PC-3 (cell line): ENCODE measurements around the gene TRDN. TPM values are rescaled to one million over a fixed set of nuclear protein-coding genes. Genes with fewer than 3 reads are reported as not detected.

Experiments used
- ATAC-seq: fragments of 200-7000 bp; cut with Tn5 transposase; 2 replicates; pipeline ENCODE4 v1.9.1; 2020; ENCODE audit warnings: mild to moderate bottlenecking, moderate library complexity
- BruUV-seq: library from RNA; stranded (reverse); fragments of 400-500 nt; replicated peaks from 2 replicates; lab custom pipeline; 2021; lab: Mats Ljungman, UMichigan
- CTCF ChIA-PET: fragments of 300-600 bp; sonication (Branson Sonifier 250); formaldehyde crosslinking; loops from one replicate; lab custom pipeline; 2022; ENCODE audit warnings: antibody characterized with exemption; lab: Charles Lee
- POLR2A ChIA-PET: fragments of 300-600 bp; sonication (Branson Sonifier 250); formaldehyde crosslinking; loops from one replicate; lab custom pipeline; 2022; ENCODE audit warnings: antibody characterized with exemption; ENCODE audit not compliant: unreplicated experiment; lab: Charles Lee
- DNase-seq: peaks from one replicate; pipeline ENCODE4 v3.0.0-alpha.2; 2015
- H2AFZ ChIP-seq: fragments of 300-600 bp; sonication (generic); 2 replicates; pipeline ENCODE4 v1.6.0; 2016; ENCODE audit warnings: antibody characterized with exemption, low read length
- H3F3A ChIP-seq: fragments of 300-600 bp; sonication (generic); one replicate; pipeline ENCODE4 v1.6.0; 2017; ENCODE audit warnings: antibody characterized with exemption, low read length, control low read depth, mild to moderate bottlenecking; ENCODE audit not compliant: unreplicated experiment
- H3K27ac ChIP-seq: fragments of 300-600 bp; sonication (generic); 2 replicates; pipeline ENCODE4 v1.5.1; 2016; ENCODE audit warnings: mild to moderate bottlenecking, low read length
- H3K27me3 ChIP-seq: fragments of 300-600 bp; sonication (generic); 2 replicates; pipeline ENCODE4 v1.6.1; 2016; ENCODE audit warnings: low read length, mixed read lengths
- H3K36me3 ChIP-seq: fragments of 300-600 bp; sonication (generic); 2 replicates; pipeline ENCODE4 v1.6.1; 2016; ENCODE audit warnings: low read depth, mixed run types, low read length, mixed read lengths
- H3K4me1 ChIP-seq: fragments of 300-600 bp; sonication (generic); 2 replicates; pipeline ENCODE4 v1.5.1; 2016; ENCODE audit warnings: low read length; ENCODE audit not compliant: insufficient read depth
- H3K4me2 ChIP-seq: fragments of 300-600 bp; sonication (generic); 2 replicates; pipeline ENCODE4 v1.6.0; 2016; ENCODE audit warnings: low read length
- H3K4me3 ChIP-seq: fragments of 300-600 bp; sonication (generic); 2 replicates; pipeline ENCODE4 v1.5.1; 2016; ENCODE audit warnings: mild to moderate bottlenecking, low read length, mixed read lengths
- H3K79me2 ChIP-seq: fragments of 300-600 bp; sonication (generic); 2 replicates; pipeline ENCODE4 v1.6.1; 2017; ENCODE audit warnings: low read length, mixed read lengths
- H3K9ac ChIP-seq: fragments of 300-600 bp; sonication (generic); 2 replicates; pipeline ENCODE4 v1.6.0; 2016; ENCODE audit warnings: mild to moderate bottlenecking, low read length
- H3K9me2 ChIP-seq: fragments of 300-600 bp; sonication (generic); replicated peaks from 2 replicates; pipeline ENCODE4 v1.6.1; 2016; ENCODE audit warnings: mixed run types, low read length, mixed read lengths
- H3K9me3 ChIP-seq: fragments of 300-600 bp; sonication (generic); 2 replicates; pipeline ENCODE4 v1.6.1; 2016; ENCODE audit warnings: low read length, mixed read lengths
- H4K20me1 ChIP-seq: fragments of 300-600 bp; sonication (generic); 2 replicates; pipeline ENCODE4 v1.6.1; 2016; ENCODE audit warnings: low read length, mixed read lengths
- EZH2 ChIP-seq: fragments of 300-600 bp; sonication (generic); IDR thresholded peaks from one replicate; pipeline ENCODE4 v1.6.1; 2017; ENCODE audit warnings: antibody characterized with exemption, mild to moderate bottlenecking, low read length; ENCODE audit not compliant: unreplicated experiment
- EZH2phosphoT487 ChIP-seq: fragments of 300-600 bp; sonication (generic); IDR thresholded peaks from 2 replicates; pipeline ENCODE4 v1.6.1; 2018; ENCODE audit warnings: mild to moderate bottlenecking, antibody characterized with exemption, low read length, borderline replicate concordance
- intact Hi-C: fragments of 100-400 bp; cut with micrococcal nuclease; formaldehyde crosslinking; loops from 2 replicates; pipeline ENCODE4 v1.9.0; 2023
- total RNA-seq: library from RNA; depleted of rRNA; stranded (reverse); fragments of >200 nt; gene quantifications from 2 replicates; pipeline ENCODE4 v1.2.3, GENCODE V29; 2014
- TF ChIP-seq, protein P1 (sequence below): fragments of 300-600 bp; sonication (generic); conservative IDR thresholded peaks from 2 replicates; pipeline ENCODE4 v1.5.1; 2017; ENCODE audit warnings: antibody characterized with exemption, low read depth, mild to moderate bottlenecking, low read length

TRDN gene
- total RNA-seq, 1 experiment from 2014 or later, result not detected

DNA sequence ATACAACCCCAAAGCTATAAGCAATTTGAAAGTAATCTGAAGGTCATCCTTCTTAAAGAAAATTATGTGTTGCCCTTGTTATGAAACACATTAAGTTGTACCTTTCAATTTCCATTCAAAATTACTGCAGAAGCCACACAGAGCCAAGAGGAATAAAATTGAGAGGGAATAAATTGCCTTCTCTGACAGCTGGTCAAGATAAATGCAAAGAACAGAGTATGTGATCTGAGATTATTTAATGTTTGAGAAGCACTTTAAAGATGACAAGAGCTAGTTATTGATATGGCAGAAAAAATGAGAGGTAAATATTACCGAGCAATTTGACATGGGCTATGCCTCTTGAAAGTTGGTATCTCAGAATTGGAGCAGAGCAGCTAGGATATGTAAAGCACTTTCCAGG is 61.6 kb downstream of the TRDN start:
- no TSS peak for BruUV-seq
- Histone ChIP-seq H3K27me3 (no peaks in the 10 kb centered on the region), H4K20me1 (no peaks in the 10 kb centered on the region), H3K9me2 (no peaks in the 10 kb centered on the region), H3K36me3 (no peaks in the 10 kb centered on the region), H3K4me1 (no peaks in the 10 kb centered on the region), H3K27ac (no peak overlapping the region), H3K9ac (no peak overlapping the region), H3K9me3 (no peaks in the 10 kb centered on the region), H3K79me2 (no peaks in the 10 kb centered on the region), H3F3A (no peaks in the 10 kb centered on the region), H3K4me2 (no peak overlapping the region), H2AFZ (no peak overlapping the region), H3K4me3 (no peak overlapping the region)
- ChIA-PET CTCF (no interaction called here), POLR2A (no interaction called here)
- TF ChIP-seq EZH2, result no peak
- TF ChIP-seq, protein P1, sequence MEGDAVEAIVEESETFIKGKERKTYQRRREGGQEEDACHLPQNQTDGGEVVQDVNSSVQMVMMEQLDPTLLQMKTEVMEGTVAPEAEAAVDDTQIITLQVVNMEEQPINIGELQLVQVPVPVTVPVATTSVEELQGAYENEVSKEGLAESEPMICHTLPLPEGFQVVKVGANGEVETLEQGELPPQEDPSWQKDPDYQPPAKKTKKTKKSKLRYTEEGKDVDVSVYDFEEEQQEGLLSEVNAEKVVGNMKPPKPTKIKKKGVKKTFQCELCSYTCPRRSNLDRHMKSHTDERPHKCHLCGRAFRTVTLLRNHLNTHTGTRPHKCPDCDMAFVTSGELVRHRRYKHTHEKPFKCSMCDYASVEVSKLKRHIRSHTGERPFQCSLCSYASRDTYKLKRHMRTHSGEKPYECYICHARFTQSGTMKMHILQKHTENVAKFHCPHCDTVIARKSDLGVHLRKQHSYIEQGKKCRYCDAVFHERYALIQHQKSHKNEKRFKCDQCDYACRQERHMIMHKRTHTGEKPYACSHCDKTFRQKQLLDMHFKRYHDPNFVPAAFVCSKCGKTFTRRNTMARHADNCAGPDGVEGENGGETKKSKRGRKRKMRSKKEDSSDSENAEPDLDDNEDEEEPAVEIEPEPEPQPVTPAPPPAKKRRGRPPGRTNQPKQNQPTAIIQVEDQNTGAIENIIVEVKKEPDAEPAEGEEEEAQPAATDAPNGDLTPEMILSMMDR, result no peak
- no peak for TF ChIP-seq EZH2phosphoT487
- DNase-seq (no peak), ATAC-seq (no peak)
- intact Hi-C loops, result no loop called here

DNA sequence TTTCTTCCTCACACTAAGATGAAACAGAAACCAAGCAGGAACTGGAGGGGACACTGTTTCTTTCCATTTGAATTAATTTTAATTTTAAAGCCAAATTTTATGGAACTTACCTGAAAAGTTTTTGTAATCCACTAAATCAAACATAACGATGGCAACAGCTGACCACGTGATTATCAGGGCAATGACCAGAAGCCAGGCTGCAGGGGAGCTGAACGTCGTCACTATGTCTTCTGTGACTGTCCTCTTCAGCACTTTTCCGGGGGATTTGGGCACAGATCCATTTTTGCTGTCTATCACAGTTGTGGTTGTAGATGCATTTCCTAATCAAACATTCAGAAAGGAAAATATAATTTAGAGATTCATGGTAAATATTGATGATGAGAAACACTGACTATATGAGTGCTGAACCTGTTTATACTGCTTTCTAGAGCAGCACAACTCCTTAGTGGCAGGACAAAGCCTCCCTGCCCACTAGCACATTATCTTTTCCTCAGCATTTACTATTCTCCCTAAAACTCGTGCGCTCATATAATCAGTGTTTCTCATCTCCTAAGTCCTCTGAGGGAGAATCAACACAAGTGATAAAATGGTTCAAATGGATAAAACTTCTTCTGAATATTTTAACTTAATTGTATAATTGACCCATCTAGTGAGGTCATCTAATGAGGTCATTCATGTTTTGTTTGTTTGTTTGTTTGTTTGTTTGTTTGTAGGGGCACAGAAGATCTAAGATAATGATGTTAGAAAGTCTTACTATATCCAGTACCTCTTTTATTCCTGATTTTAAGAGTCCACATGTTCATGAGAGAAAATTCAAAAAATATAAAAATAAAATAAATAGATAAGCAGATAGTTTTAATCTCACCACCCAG is 65.7 kb downstream of the TRDN start:
- no peaks in the 10 kb centered on the region for H3K79me2 ChIP-seq
- no peaks in the 10 kb centered on the region for H3K4me1 ChIP-seq
- H3F3A ChIP-seq, result no peaks in the 10 kb centered on the region
- H3K27me3 ChIP-seq, result no peaks in the 10 kb centered on the region
- intact Hi-C loops, result no loop called here
- no peaks in the 10 kb centered on the region for H4K20me1 ChIP-seq
- ChIA-PET POLR2A (no interaction called here), CTCF (no interaction called here)
- H3K9me2 ChIP-seq, result no peaks in the 10 kb centered on the region
- BruUV-seq, result no TSS peak
- H3K4me2 ChIP-seq, result no peak overlapping the region
- no peaks in the 10 kb centered on the region for H3K36me3 ChIP-seq
- H2AFZ ChIP-seq, result no peak overlapping the region
- DNase-seq (no peak), ATAC-seq (no peak)
- TF ChIP-seq EZH2, result no peak
- TF ChIP-seq, protein P1, result no peak
- TF ChIP-seq EZH2phosphoT487, result no peak
- no peak overlapping the region for H3K27ac ChIP-seq
- H3K9ac ChIP-seq, result no peak overlapping the region
- no peak overlapping the region for H3K4me3 ChIP-seq
- H3K9me3 ChIP-seq, result no peaks in the 10 kb centered on the region

DNA sequence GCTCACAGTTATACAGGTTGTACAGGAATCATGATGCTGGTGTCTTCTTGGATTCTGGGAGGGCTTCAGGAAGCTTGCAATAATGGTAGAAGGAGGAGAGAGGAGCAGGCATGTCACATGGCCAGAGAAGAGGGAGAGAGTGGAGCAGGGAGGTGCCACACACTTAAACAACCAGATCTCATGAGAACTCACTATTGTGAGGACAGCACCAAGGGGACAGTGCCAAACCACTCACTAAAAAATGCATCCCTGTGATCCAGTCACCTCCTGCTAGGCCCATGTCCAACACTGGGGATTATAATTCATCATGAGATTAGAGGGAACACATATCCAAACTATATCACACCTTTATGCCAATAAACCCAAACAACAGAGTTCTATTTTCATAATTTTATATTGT is 67.2 kb downstream of the TRDN start:
- no peaks in the 10 kb centered on the region for H3K4me1 ChIP-seq
- H4K20me1 ChIP-seq, result no peaks in the 10 kb centered on the region
- H3K4me2 ChIP-seq, result no peak overlapping the region
- intact Hi-C loops, result no loop called here
- H3K9me2 ChIP-seq, result no peaks in the 10 kb centered on the region
- no peaks in the 10 kb centered on the region for H3K36me3 ChIP-seq
- no peaks in the 10 kb centered on the region for H3K79me2 ChIP-seq
- no peak overlapping the region for H2AFZ ChIP-seq
- TF ChIP-seq EZH2, result no peak
- TF ChIP-seq, protein P1, result no peak
- no peak for TF ChIP-seq EZH2phosphoT487
- H3K9me3 ChIP-seq, result no peaks in the 10 kb centered on the region
- POLR2A ChIA-PET, result no interaction called here
- no peaks in the 10 kb centered on the region for H3F3A ChIP-seq
- no peaks in the 10 kb centered on the region for H3K27me3 ChIP-seq
- no peak overlapping the region for H3K9ac ChIP-seq
- no peak overlapping the region for H3K4me3 ChIP-seq
- no peak for DNase-seq
- BruUV-seq, result no TSS peak
- no peak for ATAC-seq
- H3K27ac ChIP-seq, result no peak overlapping the region
- CTCF ChIA-PET, result no interaction called here
